GM18505 (cell line): Measurements from ENCODE around the gene PRPH2.

ENCODE experiments used
- ATAC-seq: cut with Tn5 transposase; IDR thresholded peaks from one replicate; pipeline ENCODE4 v1.9.1; 2021; ENCODE audit not compliant: unreplicated experiment
- POLR2A ChIP-seq: IDR thresholded peaks from 4 replicates; pipeline ENCODE4 v1.6.1; 2011; ENCODE audit warnings: borderline replicate concordance; ENCODE audit not compliant: insufficient read depth, insufficient read length; ENCODE audit errors: extremely low read depth

PRPH2 gene

GRCh38 chr6:42722497-42722896 lies at the start of gene PRPH2:
Gene PRPH2 (minus strand): TSS chr6:42722597. CDS start chr6:42722334, 263 bp downstream.
- ATAC-seq: no peak
- no peak for TF ChIP-seq POLR2A

- no peak for TF ChIP-seq POLR2A
- ATAC-seq: no peak
Measured at GRCh38 chr6:42771741-42772100, 49.3 kb upstream of the PRPH2 start.

GRCh38 chr6:42769836-42770235 lies 47.4 kb upstream of the PRPH2 start:
- TF ChIP-seq POLR2A: no peak
- ATAC-seq: no peak

GRCh38 chr6:42769051-42769450 lies 46.7 kb upstream of the PRPH2 start:
- no peak for TF ChIP-seq POLR2A

GRCh38 chr6:42766163-42766670 lies 43.8 kb upstream of the PRPH2 start:
- no peak for ATAC-seq
- TF ChIP-seq POLR2A: no peak

More at GRCh38 chr6:42769051-42769450, 46.7 kb upstream of the PRPH2 start:
- ATAC-seq: no peak

- TF ChIP-seq POLR2A: no peak
- ATAC-seq: no peak
Measured at GRCh38 chr6:42764911-42765648, 42.7 kb upstream of the PRPH2 start.

GRCh38 chr6:42762950-42763349 lies 40.6 kb upstream of the PRPH2 start:
- TF ChIP-seq POLR2A: no peak
- no peak for ATAC-seq

- no peak for ATAC-seq
- no peak for TF ChIP-seq POLR2A
Measured at GRCh38 chr6:42762426-42762859, 40.0 kb upstream of the PRPH2 start.

GRCh38 chr6:42761287-42762067 lies 39.1 kb upstream of the PRPH2 start:
- no peak for TF ChIP-seq POLR2A
- no peak for ATAC-seq

GRCh38 chr6:42758756-42759430 lies 36.5 kb upstream of the PRPH2 start:
- ATAC-seq: no peak
- TF ChIP-seq POLR2A: no peak

- TF ChIP-seq POLR2A: no peak
- ATAC-seq: no peak
Measured at GRCh38 chr6:42756722-42757121, 34.3 kb upstream of the PRPH2 start.

- ATAC-seq: no peak
Measured at GRCh38 chr6:42754759-42755158, 32.4 kb upstream of the PRPH2 start.

GRCh38 chr6:42751055-42751454 lies 28.7 kb upstream of the PRPH2 start:
- ATAC-seq: no peak
- TF ChIP-seq POLR2A: no peak

More at GRCh38 chr6:42754759-42755158, 32.4 kb upstream of the PRPH2 start:
- TF ChIP-seq POLR2A: no peak
